ENCODE results near the gene PVR.
"Not testable (repeated sequence)": the region's sequence is repeated elsewhere in the genome, so short reads cannot be mapped to it uniquely, and the experiment has no call there.

PVR gene, protein sequence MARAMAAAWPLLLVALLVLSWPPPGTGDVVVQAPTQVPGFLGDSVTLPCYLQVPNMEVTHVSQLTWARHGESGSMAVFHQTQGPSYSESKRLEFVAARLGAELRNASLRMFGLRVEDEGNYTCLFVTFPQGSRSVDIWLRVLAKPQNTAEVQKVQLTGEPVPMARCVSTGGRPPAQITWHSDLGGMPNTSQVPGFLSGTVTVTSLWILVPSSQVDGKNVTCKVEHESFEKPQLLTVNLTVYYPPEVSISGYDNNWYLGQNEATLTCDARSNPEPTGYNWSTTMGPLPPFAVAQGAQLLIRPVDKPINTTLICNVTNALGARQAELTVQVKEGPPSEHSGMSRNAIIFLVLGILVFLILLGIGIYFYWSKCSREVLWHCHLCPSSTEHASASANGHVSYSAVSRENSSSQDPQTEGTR

DNA sequence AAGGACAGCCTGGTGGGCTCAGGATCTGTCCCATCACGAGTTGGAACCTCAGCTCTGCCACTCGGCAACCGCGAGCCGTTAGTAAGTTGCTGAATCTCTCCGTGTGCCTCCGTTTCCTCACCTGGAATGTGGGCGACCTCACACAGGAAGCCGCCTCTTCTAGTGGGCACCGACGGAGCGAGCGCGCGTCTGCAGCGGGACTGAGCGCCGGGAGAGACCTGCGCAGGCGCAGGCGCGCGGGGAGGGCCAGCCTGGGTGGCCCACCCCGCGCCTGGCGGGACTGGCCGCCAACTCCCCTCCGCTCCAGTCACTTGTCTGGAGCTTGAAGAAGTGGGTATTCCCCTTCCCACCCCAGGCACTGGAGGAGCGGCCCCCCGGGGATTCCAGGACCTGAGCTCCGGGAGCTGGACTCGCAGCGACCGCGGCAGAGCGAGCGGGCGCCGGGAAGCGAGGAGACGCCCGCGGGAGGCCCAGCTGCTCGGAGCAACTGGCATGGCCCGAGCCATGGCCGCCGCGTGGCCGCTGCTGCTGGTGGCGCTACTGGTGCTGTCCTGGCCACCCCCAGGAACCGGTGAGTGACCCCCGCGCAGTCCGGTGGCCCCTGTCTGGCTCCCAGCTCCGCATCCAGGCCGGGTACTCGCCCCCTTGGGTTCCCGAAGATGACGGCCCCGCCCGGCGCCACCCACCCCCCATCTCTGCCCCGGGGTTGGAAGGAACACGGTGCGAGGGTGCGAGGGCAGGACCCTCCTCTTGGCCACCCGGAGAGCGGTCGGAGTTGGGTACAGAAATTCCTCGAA, at the start of gene PVR:
PVR (plus strand) TSS at position 306 of the 797 bp plus-strand sequence; CDS start at position 493, 187 bp downstream.
- DNase-seq (ENCODE audit: low spot score), result peak; percentile 36

DNA sequence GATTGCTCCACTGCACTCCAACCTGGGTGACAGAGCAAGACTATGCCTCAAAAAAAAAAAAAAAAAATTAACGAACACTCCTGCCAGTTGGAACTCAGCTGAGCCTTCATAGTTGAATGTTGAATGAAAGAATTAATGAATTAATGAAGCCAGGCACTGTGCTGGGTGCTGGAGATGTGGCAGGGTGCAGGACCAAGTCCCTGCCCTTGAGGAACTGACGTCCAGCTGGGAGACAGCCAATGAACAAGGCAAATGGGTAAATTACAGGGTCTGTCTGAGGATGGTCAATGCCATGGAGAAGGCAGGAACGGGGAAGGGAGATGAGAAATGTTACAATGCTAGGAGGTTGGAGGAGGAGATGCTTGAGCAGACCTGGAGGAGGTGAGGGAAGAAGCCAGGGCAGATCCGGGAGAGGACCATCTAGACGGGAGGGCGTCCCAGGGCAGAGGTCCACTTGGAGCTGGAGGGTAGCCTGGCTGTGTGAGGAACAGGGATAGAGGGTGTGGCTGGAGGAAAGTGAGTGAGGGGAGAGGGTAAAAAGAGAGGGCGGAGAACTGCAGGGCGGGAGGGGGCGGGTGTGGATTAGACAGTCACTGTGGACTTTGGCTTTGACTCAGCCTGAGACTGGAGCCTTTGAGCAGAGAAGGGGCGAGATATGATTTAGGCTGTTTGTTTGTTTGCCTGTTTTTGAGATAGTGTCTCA, 47.1 kb upstream of the PVR start:
- no peak for DNase-seq (ENCODE audit: low spot score)

DNA sequence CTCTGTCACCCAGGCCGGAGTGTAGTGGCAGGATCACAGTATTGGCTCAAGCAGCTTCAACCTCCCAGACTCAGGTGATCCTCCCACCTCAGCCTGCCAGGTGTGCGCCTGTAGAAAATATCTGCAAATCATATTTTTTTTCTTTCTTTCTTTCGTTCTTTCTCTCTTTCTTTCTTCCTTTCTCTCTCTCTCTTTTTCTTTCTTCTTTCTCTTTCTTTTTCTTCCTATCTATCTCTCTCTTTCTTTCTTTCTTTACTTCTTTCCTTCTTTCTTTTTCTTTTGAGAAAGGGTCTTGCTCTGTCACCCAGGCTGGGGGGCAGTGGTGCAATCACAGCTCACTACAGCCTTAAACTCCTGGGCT, 46.6 kb upstream of the PVR start:
- no peak for DNase-seq (ENCODE audit: low spot score)

DNA sequence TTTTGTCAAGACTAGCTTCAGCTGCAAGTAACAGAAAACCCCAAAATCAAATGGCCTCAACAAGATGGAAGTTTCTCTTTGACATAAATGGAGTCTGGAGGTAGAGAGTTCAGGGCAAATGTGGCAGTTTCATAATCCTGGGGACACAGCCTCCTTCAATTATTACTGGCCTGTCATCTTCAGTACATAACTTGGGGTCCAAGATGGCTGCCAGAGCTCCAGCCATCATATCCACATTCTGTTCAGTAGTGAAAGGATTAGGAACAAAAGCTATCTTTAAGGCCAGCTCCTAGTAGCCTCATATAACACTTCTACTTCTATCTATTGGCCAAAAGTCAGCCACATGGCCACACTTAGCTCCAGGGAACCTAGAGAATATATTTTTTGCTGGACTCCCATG, 45.4 kb upstream of the PVR start:
- no peak for DNase-seq (ENCODE audit: low spot score)

DNA sequence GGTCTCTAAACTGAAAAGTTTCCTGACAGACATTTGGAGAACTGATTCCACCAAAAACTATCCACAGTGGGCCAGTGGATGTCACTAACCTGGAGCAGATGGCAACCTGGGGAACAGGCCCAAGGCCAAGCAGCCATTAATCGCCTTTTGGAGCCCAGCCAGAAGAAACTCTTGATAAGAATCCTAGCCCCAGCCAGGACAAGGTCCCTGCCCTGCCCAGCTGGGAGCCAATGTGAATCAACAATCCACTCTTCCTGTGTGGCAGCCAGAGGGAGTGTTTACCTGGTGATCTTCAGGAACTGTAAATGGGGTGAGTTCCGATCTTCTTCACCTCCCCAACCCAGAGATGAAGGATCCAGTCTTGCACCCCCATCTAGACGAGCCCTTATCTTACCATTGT, 44.8 kb upstream of the PVR start:
- no peak for DNase-seq (ENCODE audit: low spot score)

DNA sequence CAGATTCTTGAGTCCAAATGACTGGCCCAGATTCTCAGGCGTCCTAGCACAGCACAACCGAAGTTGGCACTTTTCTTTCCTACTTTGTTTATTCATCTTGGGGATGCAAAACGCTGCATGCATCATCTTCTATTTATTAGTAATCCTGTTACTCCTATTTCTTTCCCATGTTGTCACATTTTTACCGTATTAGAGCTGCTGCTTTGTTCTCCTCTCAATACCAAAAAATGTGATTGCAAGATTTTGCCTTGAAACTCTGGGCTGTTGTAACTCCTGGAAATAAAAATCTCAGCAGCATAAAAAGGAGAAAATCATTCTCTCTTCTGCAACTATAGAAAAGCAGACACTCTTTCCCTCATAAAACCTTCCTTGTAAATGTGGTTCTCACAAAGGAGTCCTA, 43.2 kb upstream of the PVR start:
- no peak for DNase-seq (ENCODE audit: low spot score)

DNA sequence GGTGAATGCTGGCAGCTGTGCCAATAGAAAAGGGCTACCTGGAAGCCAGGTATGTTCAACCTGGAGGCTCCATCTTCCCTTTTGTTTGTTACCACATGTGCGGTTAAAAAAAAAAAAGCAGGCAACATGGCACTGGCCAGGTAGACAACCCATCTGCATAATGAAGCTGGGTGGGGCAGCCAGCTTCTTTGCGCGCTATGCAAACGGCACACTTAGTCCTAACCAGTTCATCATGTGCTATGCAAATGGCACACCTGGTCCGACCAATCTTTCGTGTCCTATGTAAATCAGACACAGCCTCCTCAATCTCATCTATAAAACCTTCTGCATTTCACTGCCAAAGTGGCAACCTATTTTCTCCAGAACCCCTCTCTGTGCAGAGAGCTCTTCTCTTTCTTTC, 41.6 kb upstream of the PVR start:
- DNase-seq (ENCODE audit: low spot score), result no peak

DNA sequence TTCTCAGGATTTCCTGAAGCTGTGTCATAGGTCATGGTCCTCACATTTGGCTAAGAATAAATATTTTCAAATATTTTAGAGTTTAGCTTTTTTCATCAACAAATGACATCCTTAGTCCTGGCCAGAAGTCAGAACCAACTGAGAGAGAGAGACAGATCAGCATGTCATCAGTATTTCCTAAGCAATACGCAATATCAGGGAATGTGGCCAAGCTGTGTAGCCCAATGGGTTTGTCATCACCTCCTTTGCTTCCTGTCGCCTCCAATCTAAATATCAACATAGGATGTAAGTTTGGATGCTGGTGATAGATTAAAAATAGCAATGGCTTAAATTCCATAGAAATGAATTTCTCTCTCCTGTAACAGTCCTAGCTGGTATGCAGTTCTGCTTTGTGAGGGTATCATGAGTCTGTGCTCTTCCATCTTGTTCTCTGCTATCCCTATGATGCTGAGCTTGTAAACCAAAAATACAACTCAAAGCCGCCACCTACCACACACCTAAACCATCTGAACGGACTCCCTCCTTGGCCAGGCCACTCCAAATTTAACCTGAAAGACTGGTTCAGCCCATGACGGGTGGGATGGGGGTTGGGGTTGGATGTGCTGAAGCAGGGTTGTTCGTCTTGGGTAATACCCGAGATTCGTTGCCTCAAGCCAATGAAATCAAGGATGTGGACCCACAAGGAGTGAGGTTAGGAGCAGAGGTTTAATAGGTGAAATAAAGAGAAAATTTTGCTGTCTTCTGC, 40.3 kb upstream of the PVR start:
- no peak for DNase-seq (ENCODE audit: low spot score)

DNA sequence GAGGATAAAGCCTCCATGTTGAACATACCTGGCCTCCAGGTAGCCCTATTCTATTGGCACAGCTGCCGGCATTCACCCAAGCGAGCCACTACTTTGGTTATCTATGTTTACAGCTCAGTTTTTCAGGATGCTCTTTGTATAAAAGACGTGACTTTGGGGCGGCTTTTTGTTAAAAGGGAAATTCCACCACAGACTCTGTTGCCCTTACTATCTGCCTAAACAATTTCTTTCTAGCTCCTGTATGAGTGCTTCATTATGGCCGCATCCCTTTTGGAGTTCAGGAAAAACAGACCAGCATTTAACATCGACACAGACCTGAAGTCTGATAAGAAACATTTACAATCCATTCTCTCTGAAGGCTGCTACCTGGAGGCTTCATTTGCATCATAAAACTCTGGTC, 39.5 kb upstream of the PVR start:
- no peak for DNase-seq (ENCODE audit: low spot score)

DNA sequence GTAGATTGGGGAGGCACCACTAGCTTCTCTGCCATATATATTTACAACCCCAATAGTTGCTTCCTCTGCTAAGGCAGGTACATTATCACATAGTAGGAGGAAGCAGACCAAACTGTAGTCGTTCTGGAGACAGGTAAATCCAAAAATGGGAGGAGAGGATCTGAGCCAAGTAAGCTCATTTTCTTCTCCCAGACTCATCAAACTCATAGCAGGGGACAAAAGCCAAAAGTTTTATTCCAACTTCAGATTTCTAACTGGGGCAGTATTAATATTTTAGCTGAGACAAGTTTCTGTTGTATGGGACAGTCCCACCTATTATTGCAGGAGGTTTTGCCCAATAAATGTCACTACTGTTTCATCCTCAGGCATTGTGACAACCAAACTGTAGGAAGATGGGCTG, 38.2 kb upstream of the PVR start:
- DNase-seq (ENCODE audit: low spot score), result no peak

DNA sequence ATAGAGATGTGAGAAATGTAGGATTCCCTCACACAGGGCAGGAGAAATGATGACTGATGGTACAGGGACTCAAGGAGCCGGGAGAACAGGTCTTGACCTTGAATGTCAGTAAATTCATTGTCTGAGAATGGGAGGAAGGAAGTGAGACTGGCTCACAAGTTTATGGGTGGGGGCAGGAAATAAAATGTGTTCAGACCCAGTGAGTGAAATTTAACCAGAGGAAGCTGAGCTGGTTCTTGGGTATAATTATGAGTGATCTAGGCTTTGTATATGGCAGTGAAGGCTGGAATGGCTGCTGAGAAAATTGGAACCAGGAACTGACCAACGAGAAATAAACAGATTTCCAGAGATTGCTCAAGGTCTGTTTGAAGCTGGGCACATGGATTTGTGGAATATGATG, 36.7 kb upstream of the PVR start:
- no peak for DNase-seq (ENCODE audit: low spot score)

DNA sequence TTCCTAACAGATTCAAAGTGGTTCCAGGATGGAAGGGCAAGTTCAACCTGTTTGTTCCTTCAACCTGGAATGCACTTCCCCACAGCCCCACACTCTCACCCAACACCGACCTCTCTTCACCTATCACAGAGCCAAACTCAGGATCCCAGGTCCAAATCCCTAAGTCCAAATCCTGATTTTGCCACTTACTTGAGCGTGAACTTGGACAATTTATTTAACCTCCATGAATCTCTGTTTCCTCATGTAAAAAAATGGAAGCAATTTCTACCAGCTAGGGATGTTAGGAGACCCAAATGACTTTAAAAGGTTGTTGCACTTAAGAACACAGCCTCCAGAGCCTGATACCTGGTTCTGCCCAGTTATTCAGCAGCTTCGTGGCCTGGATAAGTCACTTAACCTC, 35.8 kb upstream of the PVR start:
- DNase-seq (ENCODE audit: low spot score), result no peak

DNA sequence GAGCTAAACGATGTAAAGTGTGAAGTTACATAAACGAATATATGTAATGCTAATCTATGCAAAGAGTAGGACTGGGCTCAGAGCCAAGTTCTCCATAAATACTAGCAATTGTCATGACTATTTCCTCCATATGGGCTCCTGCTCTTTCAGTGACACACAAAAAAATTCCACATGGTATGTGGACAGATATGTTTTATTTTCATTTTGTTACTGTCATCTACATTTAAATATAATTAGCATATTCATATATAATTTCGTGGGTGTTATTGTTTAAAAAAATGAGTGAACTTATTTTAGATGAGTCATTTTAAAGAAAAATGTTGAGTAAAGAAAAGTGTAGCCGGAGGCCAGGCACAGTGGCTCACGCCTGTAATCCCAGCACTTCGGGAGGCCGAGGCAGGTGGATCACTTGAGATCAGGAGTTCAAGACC, 35.3 kb upstream of the PVR start:
- no peak for DNase-seq (ENCODE audit: low spot score)

DNA sequence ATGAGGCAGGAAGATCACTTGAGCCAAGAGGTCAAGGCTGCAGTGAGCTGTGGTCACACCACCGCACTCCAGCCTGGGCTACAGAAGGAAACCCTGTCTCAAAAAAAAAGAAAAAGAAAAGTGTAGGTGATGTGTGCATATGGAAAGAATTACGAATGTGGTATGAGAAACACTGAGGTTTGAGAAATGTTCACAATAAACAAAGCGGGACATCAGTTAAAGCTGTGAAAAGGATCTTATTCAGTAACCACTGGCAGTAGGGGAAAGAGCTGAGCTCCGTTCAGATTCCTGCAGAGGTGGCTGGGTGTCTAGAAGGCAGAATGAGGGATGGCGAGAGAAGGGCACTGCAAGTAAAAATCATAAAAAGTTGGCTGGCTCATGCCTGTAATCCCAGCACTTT, 34.5 kb upstream of the PVR start:
- DNase-seq (ENCODE audit: low spot score), result no peak

DNA sequence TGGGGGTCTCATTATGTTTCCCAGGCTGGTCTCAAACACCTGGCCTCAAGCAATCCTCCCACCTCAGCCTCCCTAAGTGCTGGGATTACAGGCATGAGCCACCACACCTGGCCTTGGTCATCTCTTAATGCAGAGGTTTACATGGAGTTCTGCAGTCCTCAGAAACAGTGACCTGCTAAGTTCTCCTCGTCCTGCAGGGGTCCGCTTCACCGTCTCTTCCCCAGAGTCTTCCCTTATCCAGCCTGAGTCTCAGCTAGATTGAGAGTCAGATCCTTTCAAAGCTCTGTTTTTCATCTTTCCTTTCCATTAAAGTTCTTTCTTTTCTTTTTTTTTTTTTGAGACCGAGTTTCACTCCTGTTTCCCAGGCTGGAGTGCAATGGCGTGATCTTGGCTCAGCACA, 33.2 kb upstream of the PVR start:
- DNase-seq (ENCODE audit: low spot score), result not testable (repeated sequence)

DNA sequence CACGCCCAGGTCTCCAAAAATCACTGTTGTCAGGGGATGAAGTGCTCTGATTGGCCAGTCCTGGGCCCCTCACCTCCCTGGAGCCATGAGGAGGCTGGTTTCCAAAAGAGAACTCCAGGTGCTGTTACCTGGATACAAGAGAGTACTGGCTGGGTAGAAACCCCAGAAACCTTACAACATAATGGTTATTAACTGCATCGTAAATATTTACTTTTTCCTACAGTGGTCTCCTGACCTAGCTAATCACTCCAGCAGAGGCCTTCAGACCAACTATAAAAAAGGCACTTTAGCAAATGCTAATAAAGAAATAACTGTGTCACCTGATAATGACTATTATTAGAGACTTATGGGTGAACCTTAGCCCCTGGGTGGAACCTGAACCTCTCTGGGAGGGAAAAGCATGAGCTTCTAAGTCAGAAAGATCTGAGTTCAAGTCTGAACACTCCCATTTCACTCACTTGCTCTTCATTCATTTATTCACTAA, 31.9 kb upstream of the PVR start:
- no peak for DNase-seq (ENCODE audit: low spot score)

DNA sequence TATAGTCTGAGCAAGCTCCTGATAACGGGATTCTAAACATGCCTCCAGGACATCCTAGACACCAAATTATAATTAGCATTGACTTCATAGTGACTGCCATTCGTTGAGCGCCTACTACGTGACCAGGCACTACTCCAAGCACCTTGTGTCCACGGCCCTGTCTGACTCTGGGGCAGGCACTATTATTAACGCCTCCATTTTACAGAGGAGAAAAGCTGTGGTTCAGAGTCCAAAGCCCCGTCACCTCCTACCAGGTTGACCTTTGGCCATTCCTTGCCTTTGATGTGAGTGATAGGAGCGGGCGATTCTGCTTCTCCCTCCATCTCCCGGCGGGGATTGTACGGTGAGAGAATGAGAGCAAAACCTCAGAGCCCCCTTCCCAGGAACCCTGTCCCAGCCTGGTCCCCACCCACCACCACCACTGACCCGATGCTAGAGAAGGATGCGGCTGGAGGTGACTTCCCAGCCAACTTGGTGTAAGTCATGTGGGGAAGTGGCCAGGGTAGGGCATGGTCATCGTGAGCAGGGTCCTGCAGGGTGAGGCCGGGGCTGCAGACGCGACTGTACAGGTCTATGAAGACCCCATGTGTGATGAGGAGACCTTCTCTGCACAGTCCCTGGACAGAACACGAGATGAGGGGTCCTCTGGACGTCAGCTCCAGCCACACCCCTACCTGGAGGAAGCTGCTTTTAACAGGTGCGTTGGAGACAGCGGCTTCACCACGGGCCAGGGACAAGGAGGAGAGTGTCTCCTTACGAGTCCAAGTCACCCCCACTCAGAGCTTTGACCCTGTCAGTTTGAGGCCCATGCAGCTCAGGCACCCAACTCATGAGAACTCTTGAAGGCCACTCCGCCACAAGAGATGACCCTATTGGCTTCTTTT, 30.2 kb upstream of the PVR start, which contains the start of gene IGSF23:
IGSF23 (plus strand) TSS at position 269 of the 884 bp plus-strand sequence; CDS start at position 352, 83 bp downstream.
- no peak for DNase-seq (ENCODE audit: low spot score)

DNA sequence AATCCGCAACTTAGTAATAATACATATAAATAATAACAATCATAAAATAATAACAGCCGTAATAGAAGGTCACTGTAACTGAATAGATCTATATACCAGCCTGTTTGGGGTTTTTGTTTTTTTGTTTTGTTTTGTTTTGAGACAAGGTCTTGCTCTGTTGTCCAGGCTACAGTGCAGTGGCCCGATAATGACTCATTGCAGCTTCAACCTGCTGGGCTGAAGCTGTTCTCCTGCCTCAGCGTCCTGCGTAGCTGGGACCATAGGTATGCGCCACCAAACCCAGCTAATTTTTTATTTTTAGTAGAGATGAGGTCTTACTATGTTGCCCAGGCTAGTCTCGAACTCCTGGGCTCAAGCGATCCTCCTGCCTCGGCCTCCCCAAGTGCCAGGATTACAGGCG, 29.4 kb upstream of the PVR start:
- DNase-seq (ENCODE audit: low spot score), result no peak

DNA sequence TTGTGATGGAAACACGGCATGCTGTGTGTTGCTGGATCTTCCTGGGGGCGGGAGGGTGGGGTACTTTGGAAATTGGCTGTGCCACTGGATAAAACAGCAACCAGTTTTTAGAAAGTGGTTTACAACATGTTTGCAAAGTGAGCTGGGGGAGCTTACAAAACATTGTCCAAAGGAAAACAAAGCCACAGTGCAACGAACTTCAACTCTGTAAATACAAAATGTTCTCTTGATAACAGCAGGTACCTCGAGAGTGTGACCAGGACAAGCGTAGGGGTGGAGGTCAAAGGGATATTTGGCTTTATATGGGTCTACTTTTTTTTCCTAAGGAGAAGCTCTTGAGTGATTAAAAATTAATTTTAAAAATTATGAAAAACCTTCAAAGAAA, 27.9 kb upstream of the PVR start:
- no peak for DNase-seq (ENCODE audit: low spot score)

DNA sequence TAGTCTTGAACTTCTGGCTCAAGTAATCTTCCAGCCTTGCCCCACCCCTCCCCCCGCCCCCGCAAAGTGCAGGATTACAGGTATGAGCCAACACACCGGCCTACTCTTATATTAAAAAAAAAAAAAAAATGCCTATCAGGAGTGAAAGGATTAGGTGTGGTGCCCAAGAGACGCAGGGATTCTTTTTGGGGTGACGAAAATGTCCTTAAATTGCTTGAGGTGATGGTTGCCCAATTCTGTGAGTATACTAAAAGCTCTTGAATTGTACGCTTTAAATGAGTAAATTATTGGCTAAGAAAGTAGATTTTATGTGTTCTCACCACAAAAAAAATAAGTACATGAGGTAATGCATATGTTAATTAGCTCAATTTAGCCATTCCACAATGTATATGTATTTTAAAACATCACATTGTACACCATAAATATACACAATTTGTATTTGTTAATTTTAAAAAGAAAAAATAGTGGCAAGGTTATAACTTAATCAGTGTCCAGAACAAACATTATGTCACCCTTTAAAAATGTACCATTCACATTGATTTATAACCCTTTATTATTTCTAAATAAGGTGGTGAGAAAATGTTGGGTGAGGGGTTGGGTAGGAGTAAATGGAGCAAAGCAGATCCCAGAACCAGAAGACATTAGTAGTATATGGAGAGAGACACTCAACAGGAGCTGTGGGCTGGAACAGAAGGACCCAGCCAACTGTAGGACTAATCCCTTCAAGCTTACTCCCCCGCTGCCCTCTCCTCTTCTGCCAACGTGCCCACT, 26.4 kb upstream of the PVR start:
- DNase-seq (ENCODE audit: low spot score), result peak; percentile 2
